HS-5 (cell line): Measurements from ENCODE around the gene CEACAM3.
"Not testable (repeated sequence)": the region's sequence is repeated elsewhere in the genome, so short reads cannot be mapped to it uniquely, and the experiment has no call there.

Experiments used
- DNase-seq: peaks from one replicate; pipeline ENCODE4 v3.0.0-alpha.2; 2012; ENCODE audit warnings: low read depth

Gene CEACAM3

DNA sequence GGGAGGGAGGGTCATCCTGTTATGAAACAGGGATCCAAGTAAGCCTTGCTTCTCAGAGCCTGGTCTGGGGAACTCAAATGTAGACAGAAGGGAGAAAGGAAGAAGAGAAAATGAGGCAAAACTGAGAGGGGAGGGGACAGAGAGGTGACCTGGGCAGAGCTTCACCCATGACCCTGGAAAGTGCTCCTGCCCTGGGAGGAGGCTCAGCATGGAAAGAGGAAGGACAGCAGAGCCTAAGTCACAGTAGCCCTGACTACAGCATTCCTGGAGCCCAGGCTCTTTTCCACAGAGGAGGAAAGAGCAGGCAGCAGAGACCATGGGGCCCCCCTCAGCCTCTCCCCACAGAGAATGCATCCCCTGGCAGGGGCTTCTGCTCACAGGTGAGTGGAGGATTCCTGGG, at the start of gene CEACAM3:
CEACAM3 (plus strand) TSS at position 226 of the 400 bp plus-strand sequence; CDS start at position 317, 91 bp downstream.
- no peak for DNase-seq

DNA sequence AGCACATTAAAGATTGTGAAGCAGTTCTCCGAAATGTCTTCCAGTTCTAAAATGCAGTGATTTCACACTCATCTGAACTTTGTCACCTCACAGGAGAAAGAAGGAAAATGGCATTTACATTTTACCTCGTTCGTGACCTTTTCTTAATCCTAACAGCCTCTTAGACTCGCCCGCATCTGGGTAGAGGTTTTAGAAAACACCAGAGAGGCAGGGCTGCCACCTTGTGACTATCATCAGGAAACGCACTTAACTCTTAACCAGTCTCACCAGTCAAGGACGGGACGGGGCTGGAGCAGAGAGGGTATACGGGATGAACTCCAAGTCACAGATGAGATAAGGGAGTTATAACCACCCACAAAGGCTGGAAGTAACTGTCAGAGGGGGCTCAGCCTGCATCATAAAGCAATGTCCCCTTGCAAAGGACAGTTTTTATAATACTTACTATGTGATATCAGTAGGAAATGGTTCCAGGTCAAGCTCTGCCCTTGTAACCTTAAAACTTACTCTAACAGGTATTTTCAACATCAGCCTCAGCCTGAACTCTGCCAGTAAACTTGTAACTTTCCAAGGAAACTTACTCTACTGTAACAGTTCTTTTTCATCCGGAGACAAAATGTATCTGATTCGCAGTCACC, 49.7 kb upstream of the CEACAM3 start:
- DNase-seq: no peak

DNA sequence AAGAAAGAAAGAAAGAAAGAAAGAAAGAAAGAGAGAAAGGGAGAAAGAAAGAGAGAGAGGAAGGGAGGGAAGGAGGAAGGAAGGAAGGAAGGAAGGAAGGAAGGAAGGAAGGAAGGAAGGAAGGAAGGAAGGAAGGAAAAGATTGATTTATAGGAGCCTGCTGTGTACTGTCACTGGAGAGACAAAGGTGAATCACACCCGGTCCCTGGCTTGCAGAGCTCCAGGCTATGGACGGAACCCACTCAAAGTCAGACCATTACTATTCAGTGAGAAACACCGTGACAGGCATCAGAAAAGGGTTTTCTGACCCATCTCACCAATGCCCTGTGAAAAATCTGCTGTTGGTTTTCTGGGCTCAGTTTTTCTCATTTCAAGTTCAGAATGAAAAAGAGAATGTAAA, 48.4 kb upstream of the CEACAM3 start:
- no peak for DNase-seq

DNA sequence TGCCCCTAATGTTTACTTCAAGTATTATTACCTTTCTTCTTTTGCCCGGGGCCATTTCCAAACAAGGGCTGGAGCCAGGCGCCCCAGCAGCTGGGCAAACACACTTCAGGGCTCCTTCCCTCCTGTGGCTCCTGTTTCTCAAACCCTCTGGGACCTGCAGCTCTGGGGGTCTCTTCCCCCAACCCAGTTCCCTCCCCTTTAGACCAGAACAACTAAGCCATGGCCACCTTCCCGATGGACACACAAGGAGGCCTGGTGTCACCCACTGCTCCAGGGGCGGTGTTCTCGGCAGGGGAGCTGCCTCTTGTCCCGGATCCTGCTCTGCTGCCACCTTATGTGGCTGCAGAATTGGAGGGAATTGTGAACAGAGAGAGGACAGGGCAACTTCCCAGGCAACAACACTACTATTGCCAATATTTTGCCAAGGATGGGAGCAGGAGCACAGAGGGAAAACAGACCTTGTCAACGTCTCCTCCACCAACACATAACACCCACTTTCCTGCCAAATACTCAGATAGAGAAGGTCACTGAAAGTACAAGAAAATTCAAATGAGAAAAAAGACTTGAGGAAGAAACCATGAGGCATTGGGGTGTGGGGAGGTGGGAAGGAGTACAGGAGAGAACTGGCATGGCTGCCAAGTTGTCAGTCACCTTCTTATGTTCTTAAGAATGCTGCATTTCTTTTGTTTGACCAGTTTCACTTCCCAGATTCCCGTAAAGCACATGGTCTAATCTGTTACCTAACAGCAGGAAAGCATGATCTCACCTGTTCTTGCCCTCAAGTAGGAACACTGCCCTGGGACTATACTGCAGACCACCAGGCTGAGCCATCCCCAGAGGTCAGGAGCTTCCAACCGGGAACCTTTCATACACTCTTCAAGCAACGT, 45.9 kb upstream of the CEACAM3 start:
- not testable (repeated sequence) for DNase-seq

DNA sequence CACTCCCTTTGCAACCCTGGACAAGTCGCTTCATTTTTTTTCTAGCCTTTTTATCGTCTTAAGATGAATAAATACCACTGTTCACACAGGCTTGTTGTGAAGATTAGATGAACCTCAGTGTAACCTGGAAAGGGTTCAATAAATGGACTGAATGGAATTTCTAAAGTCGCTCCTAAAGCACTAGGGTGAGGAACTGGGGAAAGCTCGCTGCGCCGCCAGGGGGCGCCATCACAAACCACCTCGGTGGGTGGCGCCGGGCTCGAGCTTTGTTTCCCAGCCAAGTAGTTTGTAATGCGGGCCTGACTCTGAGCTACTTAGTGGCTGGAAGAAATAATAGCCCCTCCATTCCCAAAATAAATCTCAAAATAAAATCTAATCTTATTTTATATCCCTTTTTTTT, 43.2 kb upstream of the CEACAM3 start:
- DNase-seq: no peak

DNA sequence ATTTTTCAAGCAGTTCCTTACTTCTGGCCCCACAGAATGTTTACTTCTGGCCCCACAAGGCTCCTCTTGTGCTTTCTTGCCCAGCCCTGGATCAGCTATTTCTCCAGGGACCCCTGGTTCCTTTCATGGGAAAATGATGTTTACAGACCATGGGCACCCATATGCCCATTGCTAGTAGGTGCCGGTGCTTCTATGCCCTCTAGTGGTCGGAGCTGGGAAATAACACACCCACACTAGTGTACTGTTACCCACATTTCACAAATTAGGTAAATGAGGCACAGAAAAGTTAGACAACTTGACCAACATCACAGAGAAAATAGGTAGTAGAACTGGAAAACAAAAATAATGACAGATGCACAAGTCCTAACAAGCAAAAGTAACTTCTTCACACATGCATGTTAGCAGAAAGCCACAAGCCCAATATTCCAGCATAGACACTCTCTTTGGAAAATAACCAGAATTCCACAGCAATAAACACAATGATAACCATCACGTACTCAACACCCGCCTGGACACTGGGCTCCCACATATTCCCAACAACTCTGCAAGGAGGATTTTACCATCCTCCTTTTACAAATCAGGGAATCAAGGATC, 42.4 kb upstream of the CEACAM3 start:
- DNase-seq: no peak

DNA sequence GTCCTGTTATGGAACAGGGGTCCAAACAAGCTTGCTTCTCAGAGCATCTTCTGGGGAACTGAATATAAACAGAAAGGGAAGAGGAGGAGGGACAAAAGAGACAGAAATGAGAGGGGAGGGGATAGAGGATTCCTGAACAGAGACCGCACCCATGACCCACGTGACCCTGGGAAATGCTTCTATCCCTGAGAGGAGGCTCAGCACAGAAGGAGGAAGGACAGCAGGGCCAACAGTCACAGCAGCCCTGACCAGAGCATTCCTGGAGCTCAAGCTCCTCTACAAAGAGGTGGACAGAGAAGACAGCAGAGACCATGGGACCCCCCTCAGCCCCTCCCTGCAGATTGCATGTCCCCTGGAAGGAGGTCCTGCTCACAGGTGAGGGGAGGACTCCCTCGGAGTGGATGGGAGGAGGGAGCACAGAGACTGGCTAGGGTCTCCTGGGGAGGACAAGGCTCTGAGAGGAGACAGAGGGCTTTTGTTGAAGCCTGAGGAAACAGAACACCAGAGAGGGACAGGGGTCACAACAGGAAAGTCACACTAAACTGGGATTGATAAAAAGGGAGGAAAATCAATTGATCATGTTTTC, 41.0 kb upstream of the CEACAM3 start, which contains the start of gene CEACAM6:
CEACAM6 (plus strand) TSS at position 203 of the 586 bp plus-strand sequence; CDS start at position 312, 109 bp downstream.
- no peak for DNase-seq

DNA sequence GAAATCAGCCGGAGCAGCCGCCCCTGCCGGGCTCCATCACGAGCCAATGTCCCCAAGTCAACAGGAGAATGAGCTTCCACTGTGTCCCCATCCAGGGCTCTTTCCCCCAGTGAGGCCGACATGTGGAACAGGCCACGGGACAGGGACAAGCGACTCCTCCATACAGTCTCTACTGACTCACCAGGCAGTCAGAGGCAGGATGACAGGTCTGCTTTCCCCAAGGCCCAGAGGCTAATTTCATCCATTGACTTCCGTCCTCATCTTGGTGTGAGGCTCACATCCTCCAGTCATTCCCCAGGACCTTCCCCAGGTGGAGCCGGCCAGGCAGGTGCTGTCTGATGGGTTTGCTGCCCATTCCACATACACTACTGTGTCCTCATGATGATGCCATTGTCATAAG, 37.5 kb upstream of the CEACAM3 start:
- no peak for DNase-seq

DNA sequence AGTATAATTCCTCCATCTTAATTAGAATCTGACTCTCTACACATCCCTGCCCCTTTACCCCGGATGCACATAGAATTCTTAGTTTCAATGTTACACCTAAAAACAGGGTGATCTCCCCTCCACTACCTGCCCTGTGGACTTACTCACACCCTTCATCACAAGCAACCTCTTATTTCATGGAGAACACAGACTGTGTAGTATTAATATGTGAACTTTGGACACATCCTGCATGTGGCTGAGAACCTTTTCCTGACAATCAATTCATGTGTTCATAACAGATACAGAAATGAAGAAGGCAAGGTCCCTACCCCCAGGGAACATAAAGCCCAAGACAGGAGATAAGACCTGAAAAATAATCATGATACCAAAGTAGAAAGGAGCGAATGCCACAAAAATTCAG, 29.3 kb upstream of the CEACAM3 start:
- DNase-seq: no peak

DNA sequence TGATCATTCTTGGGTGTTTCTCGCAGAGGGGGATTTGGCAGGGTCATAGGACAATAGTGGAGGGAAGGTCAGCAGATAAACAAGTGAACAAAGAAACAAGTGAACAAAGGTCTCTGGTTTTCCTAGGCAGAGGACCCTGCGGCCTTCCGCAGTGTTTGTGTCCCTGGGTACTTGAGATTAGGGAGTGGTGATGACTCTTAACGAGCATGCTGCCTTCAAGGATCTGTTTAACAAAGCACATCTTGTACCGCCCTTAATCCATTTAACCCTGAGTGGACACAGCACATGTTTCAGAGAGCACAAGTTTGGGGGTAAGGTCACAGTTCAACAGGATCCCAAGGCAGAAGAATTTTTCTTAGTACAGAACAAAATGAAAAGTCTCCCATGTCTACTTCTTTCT, 28.3 kb upstream of the CEACAM3 start:
- DNase-seq: not testable (repeated sequence)

DNA sequence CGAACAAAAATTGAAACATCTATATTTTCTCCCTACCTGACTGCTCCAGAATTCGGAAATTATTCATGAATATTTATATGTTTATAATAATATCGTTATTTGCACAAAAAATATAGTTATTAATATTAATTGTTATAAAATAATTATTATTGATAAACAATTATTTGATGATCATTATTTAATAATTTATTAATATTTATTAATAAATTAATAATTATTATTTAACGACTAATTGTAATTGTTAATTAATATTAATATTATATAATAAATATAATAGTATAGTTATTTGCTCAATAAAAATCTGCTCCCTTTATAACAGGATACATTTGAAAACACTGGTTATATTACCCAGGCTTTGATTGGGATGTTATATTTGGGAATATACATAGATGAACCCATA, 26.8 kb upstream of the CEACAM3 start:
- no peak for DNase-seq

DNA sequence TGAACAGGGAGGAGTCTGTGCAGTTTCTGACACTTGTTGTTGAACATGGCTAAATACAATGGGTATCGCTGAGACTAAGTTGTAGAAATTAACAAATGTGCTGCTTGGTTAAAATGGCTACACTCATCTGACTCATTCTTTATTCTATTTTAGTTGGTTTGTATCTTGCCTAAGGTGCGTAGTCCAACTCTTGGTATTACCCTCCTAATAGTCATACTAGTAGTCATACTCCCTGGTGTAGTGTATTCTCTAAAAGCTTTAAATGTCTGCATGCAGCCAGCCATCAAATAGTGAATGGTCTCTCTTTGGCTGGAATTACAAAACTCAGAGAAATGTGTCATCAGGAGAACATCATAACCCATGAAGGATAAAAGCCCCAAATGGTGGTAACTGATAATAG, 25.0 kb upstream of the CEACAM3 start:
- DNase-seq: no peak

DNA sequence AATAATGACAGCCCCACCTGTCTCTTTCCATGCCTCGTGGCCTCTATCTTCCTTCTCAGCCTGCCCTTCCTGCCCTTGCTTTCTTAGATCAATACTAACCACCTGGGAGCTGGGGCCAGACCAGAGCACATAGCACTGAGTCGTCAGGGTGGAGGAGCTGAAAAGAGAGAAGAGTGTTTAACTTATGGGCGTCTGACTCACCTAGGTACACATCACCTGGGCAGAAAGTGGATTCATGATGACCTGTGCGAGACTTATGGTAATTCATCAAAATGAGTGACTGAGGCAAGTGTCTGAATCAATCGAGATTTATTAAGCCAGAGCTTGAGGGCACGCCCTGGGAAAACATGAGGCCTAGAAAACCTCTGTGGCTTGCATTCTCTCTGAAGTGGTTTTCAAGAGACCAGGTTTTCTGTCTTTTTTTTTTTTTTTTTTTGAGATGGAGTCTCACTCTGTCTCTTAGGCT, 21.8 kb upstream of the CEACAM3 start:
- DNase-seq: no peak

DNA sequence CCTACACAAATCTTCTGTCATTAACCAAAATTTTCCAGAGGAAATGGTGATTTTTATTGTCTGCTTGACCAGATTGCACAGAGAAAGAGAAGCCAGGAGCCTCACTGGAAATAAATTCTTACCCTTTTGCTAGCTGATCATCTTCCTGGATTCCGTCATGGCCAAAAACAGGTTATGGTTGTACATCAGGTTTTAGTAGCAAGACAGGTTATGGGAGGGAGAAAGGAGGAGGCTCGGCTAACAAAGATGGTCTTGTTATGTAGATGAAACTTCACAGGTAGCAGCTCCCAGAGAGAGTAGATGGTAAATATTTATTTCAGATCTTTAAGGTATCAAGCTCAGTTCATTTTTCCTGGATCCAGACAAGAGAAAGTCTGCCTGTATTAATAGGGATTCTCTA, 19.7 kb upstream of the CEACAM3 start:
- DNase-seq: no peak

DNA sequence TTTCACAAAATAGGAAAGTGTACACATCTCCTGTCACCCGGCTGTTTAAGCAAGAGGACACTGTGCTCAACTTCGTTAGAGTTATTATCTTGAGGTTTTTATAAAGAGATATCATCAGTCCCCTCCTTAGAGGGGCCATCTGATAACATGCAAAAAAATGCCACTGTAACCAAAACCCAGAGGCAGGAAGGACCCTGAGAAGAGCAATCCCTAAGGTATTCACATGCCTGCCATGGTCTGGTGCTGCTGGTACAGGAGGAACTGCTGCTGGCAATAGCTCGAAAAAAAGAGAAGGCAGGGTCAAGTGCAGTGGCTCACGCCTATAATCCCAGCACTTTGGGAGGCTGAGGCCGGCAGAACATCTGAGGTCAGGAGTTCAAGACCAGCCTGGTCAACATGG, 12.8 kb upstream of the CEACAM3 start:
- DNase-seq: no peak

DNA sequence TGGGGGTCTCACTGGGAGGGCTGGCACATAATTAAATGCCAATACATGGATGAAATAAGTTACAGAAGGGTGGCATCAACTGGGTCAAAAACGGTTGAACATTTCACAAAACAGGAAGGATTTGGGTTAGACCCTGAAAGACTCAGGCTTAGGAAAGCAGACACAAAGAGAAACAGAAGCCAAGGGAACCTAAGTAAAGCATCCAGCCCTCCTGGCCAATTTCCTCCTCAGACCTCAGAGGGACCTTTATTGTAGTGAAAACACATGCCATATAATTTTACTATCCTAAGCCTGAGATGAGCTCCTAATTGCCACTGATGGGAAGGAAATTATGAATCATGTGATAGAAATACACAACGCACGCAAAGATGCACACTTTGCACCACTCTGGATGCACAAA, 12.1 kb upstream of the CEACAM3 start:
- DNase-seq: no peak

DNA sequence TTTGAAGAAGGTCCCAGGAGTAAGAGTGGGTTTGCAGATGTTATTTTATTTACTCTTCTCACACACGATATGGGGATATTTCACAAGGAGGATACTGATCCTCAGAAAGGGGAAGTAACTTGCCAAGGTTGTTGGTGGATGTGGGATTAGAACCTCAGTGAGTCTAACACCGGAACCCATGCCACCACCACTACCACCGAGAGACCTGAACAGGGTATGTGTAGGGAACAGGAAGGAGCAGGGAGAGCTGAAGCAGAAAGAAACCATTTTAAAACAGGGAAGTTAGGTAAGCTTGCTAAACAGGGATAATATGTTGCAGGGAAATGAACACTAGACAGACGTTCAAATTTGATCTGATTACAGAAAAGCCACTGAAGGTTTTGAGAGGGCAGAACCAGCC, 11.6 kb upstream of the CEACAM3 start:
- DNase-seq: no peak

DNA sequence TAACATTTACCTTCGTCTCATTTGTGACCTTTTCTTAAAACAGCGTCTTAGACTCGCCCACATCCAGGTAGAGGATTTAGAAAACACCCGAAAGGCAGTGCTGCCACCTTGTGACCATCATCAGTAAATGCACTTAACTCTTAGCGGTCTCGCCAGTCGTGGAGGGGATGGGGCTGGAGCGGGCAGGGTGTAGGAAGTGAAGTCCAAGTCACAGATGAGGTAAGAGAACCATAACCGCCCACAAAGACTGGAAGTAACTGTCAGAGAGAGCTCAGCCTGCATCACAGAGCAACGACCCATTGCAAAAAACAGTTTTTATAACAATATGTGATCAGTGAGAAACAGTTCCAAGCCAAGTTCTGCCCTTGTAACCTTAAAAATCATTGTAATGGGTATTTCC, 10.7 kb upstream of the CEACAM3 start:
- DNase-seq: peak; percentile 19

DNA sequence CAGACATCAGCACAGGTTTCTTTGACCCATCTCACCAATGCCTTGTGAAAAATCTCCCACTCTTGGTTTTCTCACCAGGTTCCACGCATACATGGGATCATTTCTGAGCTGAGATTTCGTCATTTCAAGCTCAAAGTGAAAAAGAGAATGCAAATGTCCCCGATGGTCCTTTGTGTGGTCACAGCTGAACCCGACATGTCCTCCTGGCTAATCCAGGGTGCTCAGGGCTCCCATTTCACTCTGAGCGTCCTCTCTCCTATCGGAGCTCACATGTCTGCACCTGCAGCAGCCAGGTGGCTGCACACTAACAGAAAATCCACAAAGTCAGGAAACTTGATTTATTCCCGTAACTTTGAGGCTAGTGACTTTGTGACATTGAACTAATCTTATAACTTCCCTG, 9.3 kb upstream of the CEACAM3 start:
- DNase-seq: no peak

DNA sequence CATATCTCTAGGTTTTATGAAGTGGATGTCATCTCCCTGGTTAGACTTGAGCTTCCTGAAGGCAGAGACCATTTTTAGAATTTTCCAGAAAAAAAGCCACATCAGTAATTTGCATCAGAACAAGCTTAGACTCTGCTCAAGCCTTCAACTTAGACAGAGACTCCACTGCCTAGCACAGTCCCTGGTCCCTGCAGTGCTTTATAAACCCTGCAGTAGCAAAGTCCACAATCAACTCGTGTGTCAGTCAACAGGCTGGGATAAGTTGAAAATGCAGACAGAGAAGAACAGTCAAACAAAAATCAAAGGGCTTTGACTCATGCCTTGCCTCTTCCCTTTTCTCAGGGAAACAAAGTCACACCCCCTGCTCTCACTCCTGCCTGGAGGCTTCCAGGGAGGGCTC, 7.9 kb upstream of the CEACAM3 start:
- DNase-seq: not testable (repeated sequence)

DNA sequence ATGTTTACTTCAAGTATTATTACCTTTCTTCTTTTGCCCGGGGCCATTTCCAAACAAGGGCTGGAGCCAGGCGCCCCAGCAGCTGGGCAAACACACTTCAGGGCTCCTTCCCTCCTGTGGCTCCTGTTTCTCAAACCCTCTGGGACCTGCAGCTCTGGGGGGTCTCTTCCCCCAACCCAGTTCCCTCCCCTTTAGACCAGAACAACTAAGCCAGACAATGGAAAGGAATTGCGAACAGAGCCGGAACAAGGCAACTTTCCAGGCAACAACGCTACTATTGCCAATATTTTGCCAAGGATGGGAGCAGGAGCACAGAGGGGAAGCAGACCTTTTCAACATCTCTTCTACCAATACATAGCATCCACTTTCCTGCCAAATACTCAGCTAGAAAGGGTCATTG, 7.3 kb upstream of the CEACAM3 start:
- DNase-seq: not testable (repeated sequence)
